ENCODE results near the gene FLYWCH2.
A peak's percentile ranks its signal among the peaks of the same experiment; 100 is the strongest.
"Not testable (repeated sequence)": the region's sequence is repeated elsewhere in the genome, so short reads cannot be mapped to it uniquely, and the experiment has no call there.

The FLYWCH2 gene

DNA sequence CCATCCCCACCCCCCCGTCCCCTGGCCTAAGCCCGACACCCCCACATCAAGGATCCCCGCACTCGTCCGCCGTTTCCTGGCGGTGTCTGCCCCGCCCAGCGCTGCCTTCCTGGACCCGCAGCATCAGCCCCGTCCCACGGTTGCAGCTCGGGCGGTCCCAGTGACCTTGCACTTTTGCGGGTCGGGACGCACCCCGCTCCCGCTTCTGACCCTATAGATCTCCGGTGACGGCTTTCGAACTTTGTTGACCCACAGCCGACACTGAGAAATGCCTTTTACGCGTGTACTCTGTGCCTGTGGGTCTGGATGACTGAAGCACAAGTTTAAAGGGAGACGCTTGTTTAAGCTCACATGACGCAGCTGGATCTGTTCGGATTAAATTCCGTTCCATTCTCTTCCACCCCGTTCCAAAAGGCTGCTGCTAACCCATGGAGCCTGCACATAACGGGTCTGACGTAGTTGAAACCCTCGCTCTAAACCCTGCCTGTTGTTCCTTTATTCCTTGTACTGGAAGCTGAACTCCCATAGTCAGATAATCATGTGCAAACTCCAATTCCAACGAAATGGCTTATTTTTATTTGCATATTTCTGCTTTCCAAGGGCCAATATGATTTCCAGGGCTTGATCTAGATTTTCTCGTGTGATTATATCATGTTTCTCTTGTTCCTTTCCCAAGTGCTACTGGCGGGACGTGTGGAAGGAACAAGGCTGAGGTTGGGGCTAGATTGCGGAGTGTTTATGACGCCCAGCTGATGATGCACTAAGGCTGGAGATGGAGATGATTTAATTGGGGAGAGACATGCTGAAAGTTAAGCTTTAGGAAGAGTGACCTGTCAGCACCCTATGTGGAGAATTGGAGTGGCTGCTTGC, 29.6 kb downstream of the FLYWCH2 start:
- peak; percentile 73 for DNase-seq (ENCODE audit: low read depth, low spot score)

DNA sequence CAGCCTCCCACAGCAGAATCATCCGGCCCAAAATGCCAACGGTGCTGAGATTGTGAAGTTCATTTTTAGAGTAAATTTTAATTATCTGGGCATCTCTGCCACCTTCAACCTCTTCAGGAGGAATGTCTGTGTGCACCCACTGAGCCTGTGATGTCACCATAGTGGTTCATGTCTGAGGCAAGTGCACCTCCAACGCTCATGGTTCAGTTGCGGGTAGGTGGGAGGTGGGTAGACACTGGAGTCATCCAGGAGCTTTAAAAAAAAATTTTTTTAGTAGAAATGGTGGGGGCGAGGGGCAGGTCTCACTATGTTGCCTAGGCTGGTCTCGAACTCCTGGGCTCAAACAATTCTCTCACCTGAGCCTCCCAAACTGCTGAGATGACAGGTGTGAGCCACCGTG, 30.6 kb downstream of the FLYWCH2 start:
- no peak for DNase-seq (ENCODE audit: low read depth, low spot score)

DNA sequence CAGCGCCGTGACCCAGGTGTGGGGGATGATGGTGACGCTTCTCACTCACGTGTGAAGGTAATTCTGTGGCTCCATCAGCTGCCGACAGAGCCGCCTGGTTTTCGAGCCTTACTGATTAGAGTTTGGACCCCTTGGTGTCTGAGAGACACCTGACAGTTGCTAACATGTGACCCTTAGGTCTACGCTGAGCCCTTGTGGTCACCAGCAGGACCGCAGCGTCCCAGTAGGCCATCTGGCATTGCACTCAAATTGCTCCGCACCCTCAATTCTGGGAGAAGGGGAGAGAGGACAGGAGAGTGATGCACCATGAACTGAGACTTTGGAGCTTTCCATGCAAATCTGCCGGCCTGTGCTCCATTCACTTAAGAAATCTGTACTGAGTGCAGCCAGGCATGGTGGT, 31.2 kb downstream of the FLYWCH2 start:
- DNase-seq (ENCODE audit: low read depth, low spot score): no peak

- no peak for DNase-seq (ENCODE audit: low read depth, low spot score)
These were observed 32.3 kb downstream of the FLYWCH2 start for GRCh38 chr16:2915196-2915929.

DNA sequence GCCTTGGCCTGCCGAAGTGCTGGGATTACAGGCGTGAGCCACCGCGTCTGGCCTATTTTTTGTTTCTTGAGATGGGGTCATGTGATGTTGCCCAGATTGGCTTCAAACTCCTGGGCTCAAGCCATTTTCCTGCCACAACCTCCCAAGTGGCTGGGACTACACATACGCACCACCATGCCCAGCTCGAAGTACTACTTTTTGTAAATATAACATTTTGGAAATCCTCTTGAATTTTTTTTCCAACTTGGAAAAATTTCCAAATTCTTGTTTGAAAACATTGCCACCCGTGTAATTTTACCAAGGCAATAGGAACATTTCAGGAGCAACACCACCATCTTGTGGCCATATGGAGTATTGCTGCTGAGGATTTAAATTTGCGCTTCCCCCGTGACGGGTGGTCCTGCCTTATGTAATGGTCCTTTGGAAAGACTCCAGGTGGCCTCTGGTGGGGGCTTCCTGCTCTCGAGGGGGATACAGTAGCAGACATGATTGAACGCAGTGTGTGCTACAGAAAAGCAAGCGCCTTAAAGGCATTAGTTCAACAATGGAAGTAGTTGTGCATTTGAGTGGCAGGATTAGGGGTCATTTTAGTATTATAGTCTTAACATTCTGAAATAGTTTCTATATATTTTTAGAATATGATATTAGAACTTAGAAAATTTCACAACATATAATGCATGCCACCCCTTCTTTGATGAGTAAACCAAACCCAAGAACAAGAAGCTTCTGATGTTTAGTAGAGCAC, 36.7 kb downstream of the FLYWCH2 start:
- peak; percentile 79 for DNase-seq (ENCODE audit: low read depth, low spot score)

DNA sequence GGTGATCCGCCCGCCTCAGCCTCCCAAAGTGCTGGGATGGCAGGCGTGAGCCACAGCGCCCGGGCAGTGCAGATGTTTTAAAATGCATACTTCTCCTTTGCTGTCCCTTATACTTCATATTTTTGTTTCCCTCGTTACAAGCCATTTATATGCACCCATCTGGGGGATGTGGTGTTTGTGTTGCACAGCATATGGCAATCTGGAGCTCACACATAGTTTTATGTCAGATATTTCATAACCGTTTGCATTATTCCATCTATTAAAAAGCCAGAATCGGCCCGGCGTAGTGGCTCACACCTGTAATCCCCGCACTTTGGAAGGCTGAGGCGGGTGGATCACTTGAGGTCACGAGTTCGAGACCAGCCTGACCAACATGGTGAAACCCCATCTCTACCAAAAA, 40.5 kb downstream of the FLYWCH2 start:
- no peak for DNase-seq (ENCODE audit: low read depth, low spot score)

DNA sequence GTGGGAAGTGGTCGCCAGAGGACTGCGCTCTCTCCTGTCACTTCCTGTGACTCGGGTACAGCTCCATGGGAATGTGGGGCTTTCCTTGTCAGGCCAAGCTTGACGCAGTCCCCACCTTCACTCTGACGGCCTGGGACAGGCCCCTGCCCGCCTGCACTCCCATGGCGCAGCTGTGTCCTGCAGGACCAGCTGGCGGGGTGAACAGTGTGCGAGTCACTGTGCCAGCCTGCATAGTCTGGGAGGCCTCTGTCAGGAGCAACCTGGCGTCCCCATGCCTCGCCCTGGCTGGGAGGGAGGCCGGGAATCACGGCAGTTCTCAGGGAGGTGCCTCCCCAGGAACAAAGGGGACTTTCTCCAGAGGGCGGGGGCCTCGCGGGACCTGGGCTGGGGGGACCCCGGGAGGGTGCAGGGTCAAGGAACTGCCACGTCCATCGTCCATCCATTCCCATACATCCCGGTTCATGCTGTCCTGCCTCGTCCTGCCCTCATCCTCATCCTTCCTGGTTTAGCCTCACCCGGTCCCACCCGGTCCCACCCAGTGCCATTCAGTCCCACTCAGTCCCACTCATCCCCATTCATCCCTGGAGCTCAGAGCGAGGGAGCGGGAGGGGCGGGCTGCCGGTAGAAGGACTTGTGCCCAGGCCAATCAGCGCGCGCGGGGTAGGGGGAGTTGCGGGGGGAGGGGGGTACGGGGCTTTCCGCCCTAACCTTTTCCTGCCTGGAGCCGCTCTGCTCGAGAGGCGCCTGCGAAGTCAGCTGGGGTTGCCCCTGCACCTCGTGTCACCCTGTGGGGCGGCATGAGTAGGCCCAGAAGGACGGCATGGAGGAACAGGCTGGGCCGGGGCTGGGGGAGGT, 42.1 kb downstream of the FLYWCH2 start:
- DNase-seq (ENCODE audit: low read depth, low spot score): peak; percentile 20

- no peak for DNase-seq (ENCODE audit: low read depth, low spot score)
These were observed 43.1 kb downstream of the FLYWCH2 start for GRCh38 chr16:2925951-2926649.

DNA sequence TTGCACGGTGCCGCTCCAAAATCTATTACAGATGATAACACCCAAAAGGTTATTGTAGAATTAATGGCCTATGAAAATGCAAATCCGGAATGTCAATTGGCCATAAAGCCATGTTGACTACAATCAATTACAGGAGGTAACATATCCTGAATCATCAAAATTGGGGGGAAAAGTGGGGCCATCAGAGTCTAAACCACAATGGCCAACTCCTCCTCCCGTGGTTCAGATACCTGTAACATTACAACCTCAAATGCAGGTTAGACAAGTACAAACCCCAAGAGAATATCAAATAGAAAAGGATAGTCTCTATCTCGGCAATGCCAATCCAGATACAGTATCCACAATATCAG, 43.6 kb downstream of the FLYWCH2 start:
- DNase-seq (ENCODE audit: low read depth, low spot score): no peak

GRCh38 chr16:2927010-2927646, 44.1 kb downstream of the FLYWCH2 start:
- DNase-seq (ENCODE audit: low read depth, low spot score): peak; percentile 90

DNA sequence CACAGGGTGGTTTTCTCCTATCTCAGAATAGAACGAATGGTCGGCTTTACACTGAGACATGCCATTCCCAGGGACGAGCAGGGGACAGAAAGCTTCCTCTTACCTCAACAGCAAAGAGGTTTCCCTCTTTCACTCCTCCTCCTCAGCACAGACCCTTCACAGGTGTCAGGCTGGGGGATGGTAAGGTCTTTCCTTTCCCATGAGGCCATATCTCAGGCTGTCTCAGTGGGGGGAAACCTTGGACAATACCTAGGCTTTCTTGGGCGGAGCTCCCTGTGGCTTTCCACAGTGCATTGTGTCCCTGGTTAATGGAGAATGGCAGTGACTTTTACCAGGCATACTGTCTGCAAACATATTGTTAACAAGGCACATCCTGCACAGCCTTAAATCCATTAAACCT, 45.1 kb downstream of the FLYWCH2 start:
- DNase-seq (ENCODE audit: low read depth, low spot score): not testable (repeated sequence)

- DNase-seq (ENCODE audit: low read depth, low spot score): no peak
These were observed 45.8 kb downstream of the FLYWCH2 start for GRCh38 chr16:2928796-2929195.

- no peak for DNase-seq (ENCODE audit: low read depth, low spot score)
These were observed 46.7 kb downstream of the FLYWCH2 start for GRCh38 chr16:2929693-2930092.

GRCh38 chr16:2930236-2930635, 47.2 kb downstream of the FLYWCH2 start:
- DNase-seq (ENCODE audit: low read depth, low spot score): no peak

- DNase-seq (ENCODE audit: low read depth, low spot score): not testable (repeated sequence)
These were observed 48.4 kb downstream of the FLYWCH2 start for GRCh38 chr16:2931231-2931914.

DNA sequence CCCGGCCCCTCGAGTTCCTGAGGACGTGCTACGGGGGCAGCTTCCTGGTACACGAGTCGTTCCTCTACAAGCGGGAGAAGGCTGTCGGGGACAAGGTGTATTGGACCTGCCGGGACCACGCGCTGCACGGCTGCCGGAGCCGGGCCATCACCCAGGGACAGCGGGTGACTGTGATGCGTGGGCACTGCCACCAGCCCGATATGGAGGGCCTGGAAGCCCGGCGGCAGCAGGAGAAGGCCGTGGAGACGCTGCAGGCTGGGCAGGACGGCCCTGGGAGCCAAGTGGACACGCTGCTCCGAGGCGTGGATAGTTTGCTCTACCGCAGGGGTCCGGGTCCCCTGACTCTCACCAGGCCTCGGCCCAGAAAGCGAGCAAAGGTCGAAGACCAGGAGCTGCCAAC, 50.1 kb downstream of the FLYWCH2 start:
- no peak for DNase-seq (ENCODE audit: low read depth, low spot score)

DNA sequence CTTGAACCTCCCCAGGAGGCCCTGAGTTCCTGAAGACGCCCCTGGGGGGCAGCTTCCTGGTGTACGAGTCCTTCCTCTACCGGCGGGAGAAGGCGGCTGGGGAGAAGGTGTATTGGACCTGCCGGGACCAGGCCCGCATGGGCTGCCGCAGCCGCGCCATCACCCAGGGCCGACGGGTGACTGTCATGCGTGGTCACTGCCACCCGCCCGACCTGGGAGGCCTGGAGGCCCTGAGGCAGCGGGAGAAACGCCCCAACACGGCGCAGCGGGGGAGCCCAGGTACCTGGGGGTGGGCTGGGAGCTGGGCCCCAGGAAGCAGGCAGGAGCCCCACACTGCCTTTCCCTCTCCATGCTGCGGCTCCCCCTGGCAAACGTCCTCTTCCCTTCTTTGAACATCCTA, 50.7 kb downstream of the FLYWCH2 start:
- no peak for DNase-seq (ENCODE audit: low read depth, low spot score)

- DNase-seq (ENCODE audit: low read depth, low spot score): no peak
These were observed 51.4 kb downstream of the FLYWCH2 start for GRCh38 chr16:2934450-2934849.

DNA sequence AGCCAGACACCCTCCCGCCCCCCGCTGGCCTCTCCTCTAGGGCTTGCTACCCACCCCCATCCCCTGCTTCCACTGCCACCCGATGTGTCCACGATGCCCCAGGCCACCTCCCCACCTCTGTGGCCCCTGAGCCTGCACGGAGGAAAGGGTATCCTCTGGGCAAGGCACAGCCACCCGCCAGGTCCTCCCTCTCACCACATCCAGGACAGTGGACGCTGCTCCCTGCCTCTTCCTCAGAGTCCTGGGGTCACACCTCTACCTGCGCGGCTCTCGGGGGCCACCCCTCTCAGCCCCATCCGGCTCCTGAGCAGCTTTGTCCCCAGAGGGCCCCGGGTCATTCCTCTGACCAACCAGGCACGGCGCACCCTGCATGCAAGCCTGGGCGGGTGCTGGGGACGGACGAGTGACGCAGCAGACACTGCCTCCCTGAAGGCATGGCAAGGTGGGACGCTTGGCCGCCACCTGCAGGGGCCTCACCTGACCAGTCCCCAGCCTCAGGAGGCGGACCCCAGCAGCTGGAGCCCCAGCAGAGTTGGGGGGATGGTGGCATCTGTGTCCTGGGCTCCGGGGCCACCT, 53.5 kb downstream of the FLYWCH2 start:
- DNase-seq (ENCODE audit: low read depth, low spot score): no peak

Measured in astrocyte of the hippocampus (primary cell).